A549 (cell line): ENCODE measurements around the gene TBX18.

Source experiments
- BCL3 ChIP-seq: fragments of >200 bp; sonication (Bioruptor Twin); formaldehyde crosslinking; IDR thresholded peaks from 3 replicates; pipeline ENCODE4 v1.6.1; 2016
- NFE2L2 ChIP-seq: fragments of 150-350 bp; conservative IDR thresholded peaks from 2 replicates; pipeline ENCODE4 v1.6.1; 2014; ENCODE audit warnings: low read length
- POLR2A ChIP-seq: IDR thresholded peaks from 2 replicates; pipeline ENCODE4 v1.6.1; 2012; ENCODE audit warnings: mild to moderate bottlenecking, low read length
- RAD21 ChIP-seq, 2 experiments: fragments of >200 bp in 1 of 2; sonication (Bioruptor Twin) in 1 of 2; formaldehyde crosslinking in 1 of 2; IDR thresholded peaks in 1 of 2; conservative IDR thresholded peaks in 1 of 2; 2 replicates in 1 of 2; 3 replicates in 1 of 2; pipeline ENCODE4 v1.6.1; 2012 to 2018; ENCODE audit warnings: inconsistent platforms in 1 of 2
- RCOR1 ChIP-seq: fragments of 150-350 bp; IDR thresholded peaks from 2 replicates; pipeline ENCODE4 v1.6.1; 2014; ENCODE audit warnings: antibody characterized with exemption, low read length, low read depth
- REST ChIP-seq: fragments of 200-600 bp; sonication (generic); IDR thresholded peaks from 2 replicates; pipeline ENCODE4 v1.6.1; 2016; ENCODE audit warnings: antibody characterized with exemption, mild to moderate bottlenecking, moderate library complexity
- RFX5 ChIP-seq: fragments of 450-650 bp; IDR thresholded peaks from 2 replicates; pipeline ENCODE4 v1.7.1; 2014; ENCODE audit warnings: antibody characterized with exemption, mild to moderate bottlenecking, moderate library complexity
- SREBF2 ChIP-seq: fragments of 450-650 bp; IDR thresholded peaks from 2 replicates; pipeline ENCODE4 v1.6.1; 2014; ENCODE audit warnings: mild to moderate bottlenecking, moderate library complexity
- TF ChIP-seq, protein P1 (sequence below): fragments of >200 bp; sonication (Bioruptor Twin); formaldehyde crosslinking; IDR thresholded peaks from 3 replicates; pipeline ENCODE4 v1.5.1; 2016
- TF ChIP-seq, protein P2 (sequence below): fragments of 250-450 bp; sonication (Bioruptor Pico); IDR thresholded peaks from 2 replicates; pipeline ENCODE4 v1.5.0; 2021; ENCODE audit warnings: mild to moderate bottlenecking, moderate library complexity, borderline replicate concordance

DNA sequence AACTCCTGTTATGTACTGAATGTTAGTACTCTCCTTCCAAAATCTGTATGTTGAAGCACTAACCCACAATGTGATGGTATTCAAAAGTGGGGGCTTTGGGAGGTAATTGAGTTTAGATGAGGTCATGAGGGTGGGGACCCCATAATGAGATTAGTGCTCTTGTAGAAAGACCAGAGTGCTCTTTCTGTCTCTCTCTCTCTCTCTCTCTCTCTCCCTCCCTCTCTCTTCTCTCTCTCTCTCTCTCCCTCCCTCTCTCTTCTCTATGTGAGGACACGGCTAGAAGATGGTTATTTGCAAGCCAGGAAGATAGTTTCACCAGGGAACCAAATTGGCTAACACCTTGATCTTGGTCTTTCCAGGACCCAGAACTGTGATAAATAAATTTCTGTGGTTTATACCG is 107.4 kb downstream of the TBX18 start:
- TF ChIP-seq POLR2A (no peak), BCL3 (no peak), RAD21 (conservative IDR thresholded peaks at IDR 0.05 in 1 of 2, IDR thresholded peaks at IDR 0.05 in 1 of 2) (no peak), REST (no peak), NFE2L2 (no peak), SREBF2 (no peak), RFX5 (no peak), RCOR1 (no peak)
- TF ChIP-seq, protein P1, sequence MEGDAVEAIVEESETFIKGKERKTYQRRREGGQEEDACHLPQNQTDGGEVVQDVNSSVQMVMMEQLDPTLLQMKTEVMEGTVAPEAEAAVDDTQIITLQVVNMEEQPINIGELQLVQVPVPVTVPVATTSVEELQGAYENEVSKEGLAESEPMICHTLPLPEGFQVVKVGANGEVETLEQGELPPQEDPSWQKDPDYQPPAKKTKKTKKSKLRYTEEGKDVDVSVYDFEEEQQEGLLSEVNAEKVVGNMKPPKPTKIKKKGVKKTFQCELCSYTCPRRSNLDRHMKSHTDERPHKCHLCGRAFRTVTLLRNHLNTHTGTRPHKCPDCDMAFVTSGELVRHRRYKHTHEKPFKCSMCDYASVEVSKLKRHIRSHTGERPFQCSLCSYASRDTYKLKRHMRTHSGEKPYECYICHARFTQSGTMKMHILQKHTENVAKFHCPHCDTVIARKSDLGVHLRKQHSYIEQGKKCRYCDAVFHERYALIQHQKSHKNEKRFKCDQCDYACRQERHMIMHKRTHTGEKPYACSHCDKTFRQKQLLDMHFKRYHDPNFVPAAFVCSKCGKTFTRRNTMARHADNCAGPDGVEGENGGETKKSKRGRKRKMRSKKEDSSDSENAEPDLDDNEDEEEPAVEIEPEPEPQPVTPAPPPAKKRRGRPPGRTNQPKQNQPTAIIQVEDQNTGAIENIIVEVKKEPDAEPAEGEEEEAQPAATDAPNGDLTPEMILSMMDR, result no peak
- TF ChIP-seq, protein P2, sequence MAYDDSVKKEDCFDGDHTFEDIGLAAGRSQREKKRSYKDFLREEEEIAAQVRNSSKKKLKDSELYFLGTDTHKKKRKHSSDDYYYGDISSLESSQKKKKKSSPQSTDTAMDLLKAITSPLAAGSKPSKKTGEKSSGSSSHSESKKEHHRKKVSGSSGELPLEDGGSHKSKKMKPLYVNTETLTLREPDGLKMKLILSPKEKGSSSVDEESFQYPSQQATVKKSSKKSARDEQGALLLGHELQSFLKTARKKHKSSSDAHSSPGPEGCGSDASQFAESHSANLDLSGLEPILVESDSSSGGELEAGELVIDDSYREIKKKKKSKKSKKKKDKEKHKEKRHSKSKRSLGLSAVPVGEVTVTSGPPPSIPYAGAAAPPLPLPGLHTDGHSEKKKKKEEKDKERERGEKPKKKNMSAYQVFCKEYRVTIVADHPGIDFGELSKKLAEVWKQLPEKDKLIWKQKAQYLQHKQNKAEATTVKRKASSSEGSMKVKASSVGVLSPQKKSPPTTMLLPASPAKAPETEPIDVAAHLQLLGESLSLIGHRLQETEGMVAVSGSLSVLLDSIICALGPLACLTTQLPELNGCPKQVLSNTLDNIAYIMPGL (CRISPR knock-in tag), result no peak
